Smooth muscle cell (in vitro differentiated cells): Measurements from ENCODE around the gene PIM3. TPM values are rescaled to one million over a fixed set of nuclear protein-coding genes. Genes with fewer than 3 reads are reported as not detected.

Experiments
- DNase-seq: peaks from one replicate; lab custom pipeline; 2025; ENCODE audit not compliant: unreplicated experiment; lab: John Stamatoyannopoulos, UW
- H2AFZ ChIP-seq: fragments of 200-600 bp; sonication (generic); 2 replicates; pipeline ENCODE4 v1.6.0; 2016; ENCODE audit warnings: antibody characterized with exemption, low read depth, mild to moderate bottlenecking
- H3F3A ChIP-seq: fragments of 200-600 bp; sonication (generic); 2 replicates; pipeline ENCODE4 v1.6.0; 2017; ENCODE audit warnings: antibody characterized with exemption, low read depth
- H3K27ac ChIP-seq: fragments of 200-600 bp; sonication (generic); 2 replicates; pipeline ENCODE4 v1.5.1; 2016; ENCODE audit warnings: low read depth, mild to moderate bottlenecking
- H3K27me3 ChIP-seq: fragments of 200-600 bp; sonication (generic); 2 replicates; pipeline ENCODE4 v1.6.1; 2016; ENCODE audit warnings: low read depth, mild to moderate bottlenecking
- H3K36me3 ChIP-seq: fragments of 200-600 bp; sonication (generic); 2 replicates; pipeline ENCODE4 v1.5.1; 2016; ENCODE audit warnings: low read depth
- H3K4me1 ChIP-seq: fragments of 200-600 bp; sonication (generic); 2 replicates; pipeline ENCODE4 v1.5.1; 2016; ENCODE audit warnings: low read depth
- H3K4me2 ChIP-seq: fragments of 200-600 bp; sonication (generic); 2 replicates; pipeline ENCODE4 v1.6.0; 2016; ENCODE audit warnings: mild to moderate bottlenecking
- H3K4me3 ChIP-seq: fragments of 200-600 bp; sonication (generic); 2 replicates; pipeline ENCODE4 v1.5.1; 2016; ENCODE audit warnings: mild to moderate bottlenecking
- H3K79me2 ChIP-seq: fragments of 200-600 bp; sonication (generic); 2 replicates; pipeline ENCODE4 v1.6.0; 2016; ENCODE audit warnings: low read depth, mild to moderate bottlenecking
- H3K9ac ChIP-seq: fragments of 200-600 bp; sonication (generic); 2 replicates; pipeline ENCODE4 v1.6.0; 2016; ENCODE audit warnings: low read depth
- H3K9me3 ChIP-seq: fragments of 200-600 bp; sonication (generic); replicated peaks from 2 replicates; pipeline ENCODE4 v1.5.1; 2016; ENCODE audit warnings: low read depth
- H4K20me1 ChIP-seq: fragments of 200-600 bp; sonication (generic); 2 replicates; pipeline ENCODE4 v1.6.0; 2016; ENCODE audit warnings: low read depth
- CTCF ChIP-seq: fragments of 200-600 bp; sonication (generic); IDR thresholded peaks from 2 replicates; pipeline ENCODE4 v1.5.1; 2017; ENCODE audit warnings: borderline replicate concordance, mild to moderate bottlenecking, antibody characterized with exemption; ENCODE audit not compliant: insufficient read depth, poor library complexity, severe bottlenecking
- WGBS: methylation state at CpG from one replicate; pipeline ENCODE4 v1.1.7; 2016; ENCODE audit warnings: low lambda C conversion rate; 5-methylcytosine and 5-hydroxymethylcytosine counted together
- polyA plus RNA-seq: library from polyadenylated mRNA; unstranded; fragments of >200 nt; fragmentation: Nextera tagmentation; extraction: Ambion mirVana; gene quantifications from 2 replicates; pipeline ENCODE4 v1.2.1, GENCODE V29; 2016
- total RNA-seq: library from RNA; depleted of rRNA; stranded (reverse); fragments of >200 nt; gene quantifications from 2 replicates; pipeline ENCODE4 v1.2.3, GENCODE V29; 2014

PIM3 gene
- total and polyA plus RNA-seq, 2 experiments from 2014 or later, result 19.1 to 43.3 TPM

- Histone ChIP-seq H2AFZ (no peak overlapping the region), H4K20me1 (peaks cover 44% of the 10 kb centered on the region), H3K79me2 (peaks cover 33% of the 10 kb centered on the region), H3K9ac (no peak overlapping the region), H3K9me3 (no peaks in the 10 kb centered on the region), H3K4me1 (peaks cover 8% of the 10 kb centered on the region), H3K27me3 (no peaks in the 10 kb centered on the region), H3K27ac (peak overlapping the region; percentile 96), H3K4me2 (peak overlapping the region; percentile 98), H3F3A (no peaks in the 10 kb centered on the region), H3K4me3 (peak overlapping the region; percentile 63), H3K36me3 (no peaks in the 10 kb centered on the region)
- DNase-seq, result no peak
- no peak for TF ChIP-seq CTCF
- 79% methylated on average over 6 of the region's 6 CpGs for WGBS
Observed at GRCh38 chr22:49963647-49964026, 3.1 kb downstream of the PIM3 start.

- Histone ChIP-seq H4K20me1 (peaks cover 44% of the 10 kb centered on the region), H3K79me2 (peaks cover 33% of the 10 kb centered on the region), H3K36me3 (no peaks in the 10 kb centered on the region), H3K9ac (no peak overlapping the region), H3K4me1 (peaks cover 8% of the 10 kb centered on the region), H2AFZ (no peak overlapping the region), H3K27ac (peak overlapping the region; percentile 96), H3K27me3 (no peaks in the 10 kb centered on the region), H3K4me3 (no peak overlapping the region), H3K4me2 (no peak overlapping the region), H3K9me3 (no peaks in the 10 kb centered on the region), H3F3A (no peaks in the 10 kb centered on the region)
- TF ChIP-seq CTCF, result no peak
- 94% methylated on average over 15 of the region's 19 CpGs for WGBS
- DNase-seq, result no peak
Observed at GRCh38 chr22:49964136-49965090, 3.8 kb downstream of the PIM3 start.

GRCh38 chr22:49965091-49966040, 4.8 kb downstream of the PIM3 start:
- peaks cover 33% of the 10 kb centered on the region for H3K79me2 ChIP-seq
- no peak for TF ChIP-seq CTCF
- no peak overlapping the region for H3K9ac ChIP-seq
- H3K36me3 ChIP-seq, result no peaks in the 10 kb centered on the region
- no peak overlapping the region for H3K4me2 ChIP-seq
- no peak overlapping the region for H3K4me3 ChIP-seq
- no peaks in the 10 kb centered on the region for H3K27me3 ChIP-seq
- H4K20me1 ChIP-seq, result peaks cover 44% of the 10 kb centered on the region
- 94% methylated on average over 21 of the region's 22 CpGs for WGBS
- H3F3A ChIP-seq, result no peaks in the 10 kb centered on the region
- H3K4me1 ChIP-seq, result peaks cover 8% of the 10 kb centered on the region
- no peak for DNase-seq
- no peaks in the 10 kb centered on the region for H3K9me3 ChIP-seq
- H2AFZ ChIP-seq, result no peak overlapping the region
- peak overlapping the region; percentile 19 for H3K27ac ChIP-seq
